Mucosa of descending colon (tissue), 3 donors: ENCODE results near the gene CPNE5. TPM values are rescaled to one million over a fixed set of nuclear protein-coding genes. Genes with fewer than 3 reads are reported as not detected.
A peak's percentile ranks its signal among the peaks of the same experiment; 100 is the strongest.

Experiments
- ATAC-seq: fragments of 200-7000 bp; cut with Tn5 transposase; one replicate; pipeline ENCODE4 v1.9.1; 2020; ENCODE audit warnings: mild to moderate bottlenecking, moderate library complexity
- DNase-seq, 3 donors: peaks; one replicate each; pipeline ENCODE4 v3.0.0-alpha.2; 2020
- H3K36me3 ChIP-seq: fragments of 200-600 bp; one replicate; pipeline ENCODE4 v1.8.0; 2021; ENCODE audit warnings: low read depth, mild to moderate bottlenecking
- H3K4me1 ChIP-seq: fragments of 200-600 bp; one replicate; pipeline ENCODE4 v1.8.0; 2021; ENCODE audit warnings: low read depth, mild to moderate bottlenecking
- H3K4me3 ChIP-seq: fragments of 200-600 bp; one replicate; pipeline ENCODE4 v1.8.0; 2021; ENCODE audit warnings: mild to moderate bottlenecking
- H3K9me3 ChIP-seq: fragments of 200-600 bp; one replicate; pipeline ENCODE4 v1.8.0; 2021; ENCODE audit warnings: mild to moderate bottlenecking
- intact Hi-C, 2 donors: fragments of 100-400 bp; cut with DNase I in 1 of 2; cut with micrococcal nuclease in 1 of 2; formaldehyde crosslinking; loops; one replicate each; pipeline versions ENCODE4 v1.11.0 to v1.11.1; 2022; cut with DNase I, micrococcal nuclease
- total RNA-seq, 3 donors: library from RNA; stranded (reverse); fragmentation: NEBNext Ultra II Directional in 2 of 3; extraction: Animal tissue kit (Norgen Biotek cat#: 25700) in 2 of 3; gene quantifications; one replicate each; pipeline versions ENCODE4 v1.2.1 to v1.2.4, GENCODE V29; 2021 to 2023
- TF ChIP-seq, protein P1 (sequence below): fragments of 200-600 bp; IDR thresholded peaks from one replicate; pipeline ENCODE4 v1.8.0; 2022; ENCODE audit warnings: antibody characterized with exemption, mild to moderate bottlenecking
- donor health status: DM: no; HTN: no; CAD: no; lungs with moderate emphysema.
- donor health status: DM: no; HTN: no; CAD: no.
- donor health status: DM: no; HTN: yes; CAD: no.

The CPNE5 gene
- total RNA-seq, 3 donors from 2014 or later: 4.7 to 15.2 (median 6.1) TPM

DNA sequence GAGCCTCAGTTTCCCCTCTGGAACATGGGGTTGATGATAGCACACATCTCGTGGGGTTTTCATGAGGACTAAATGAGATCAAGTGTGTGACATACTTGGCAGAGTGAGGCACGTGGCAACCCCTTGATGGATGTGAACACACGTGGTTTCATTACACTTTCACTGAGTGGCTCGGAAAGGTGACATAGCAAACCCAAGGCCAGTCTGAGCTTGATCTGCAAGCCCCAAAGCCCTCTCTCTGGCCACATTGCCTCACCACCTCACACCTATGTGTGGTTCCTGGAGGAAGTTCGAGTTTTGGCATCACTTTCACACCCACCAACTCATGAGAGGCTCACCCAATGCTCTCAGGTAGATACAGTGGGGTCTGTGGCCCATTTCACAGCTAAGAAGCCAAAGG is 60.0 kb downstream of the CPNE5 start:
- intact Hi-C loops: loop anchor here in 1 of 2 donors (10.0 kb wide), 1 partner anchor 76 kb away; no protein-coding TSS in a partner anchor
- Histone ChIP-seq H3K4me1 (peaks cover 5% of the 10 kb centered on the region), H3K4me3 (no peak overlapping the region), H3K36me3 (no peaks in the 10 kb centered on the region), H3K9me3 (no peaks in the 10 kb centered on the region)
- TF ChIP-seq, protein P1, sequence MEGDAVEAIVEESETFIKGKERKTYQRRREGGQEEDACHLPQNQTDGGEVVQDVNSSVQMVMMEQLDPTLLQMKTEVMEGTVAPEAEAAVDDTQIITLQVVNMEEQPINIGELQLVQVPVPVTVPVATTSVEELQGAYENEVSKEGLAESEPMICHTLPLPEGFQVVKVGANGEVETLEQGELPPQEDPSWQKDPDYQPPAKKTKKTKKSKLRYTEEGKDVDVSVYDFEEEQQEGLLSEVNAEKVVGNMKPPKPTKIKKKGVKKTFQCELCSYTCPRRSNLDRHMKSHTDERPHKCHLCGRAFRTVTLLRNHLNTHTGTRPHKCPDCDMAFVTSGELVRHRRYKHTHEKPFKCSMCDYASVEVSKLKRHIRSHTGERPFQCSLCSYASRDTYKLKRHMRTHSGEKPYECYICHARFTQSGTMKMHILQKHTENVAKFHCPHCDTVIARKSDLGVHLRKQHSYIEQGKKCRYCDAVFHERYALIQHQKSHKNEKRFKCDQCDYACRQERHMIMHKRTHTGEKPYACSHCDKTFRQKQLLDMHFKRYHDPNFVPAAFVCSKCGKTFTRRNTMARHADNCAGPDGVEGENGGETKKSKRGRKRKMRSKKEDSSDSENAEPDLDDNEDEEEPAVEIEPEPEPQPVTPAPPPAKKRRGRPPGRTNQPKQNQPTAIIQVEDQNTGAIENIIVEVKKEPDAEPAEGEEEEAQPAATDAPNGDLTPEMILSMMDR: no peak
- DNase-seq: no peak
- ATAC-seq: no peak

DNA sequence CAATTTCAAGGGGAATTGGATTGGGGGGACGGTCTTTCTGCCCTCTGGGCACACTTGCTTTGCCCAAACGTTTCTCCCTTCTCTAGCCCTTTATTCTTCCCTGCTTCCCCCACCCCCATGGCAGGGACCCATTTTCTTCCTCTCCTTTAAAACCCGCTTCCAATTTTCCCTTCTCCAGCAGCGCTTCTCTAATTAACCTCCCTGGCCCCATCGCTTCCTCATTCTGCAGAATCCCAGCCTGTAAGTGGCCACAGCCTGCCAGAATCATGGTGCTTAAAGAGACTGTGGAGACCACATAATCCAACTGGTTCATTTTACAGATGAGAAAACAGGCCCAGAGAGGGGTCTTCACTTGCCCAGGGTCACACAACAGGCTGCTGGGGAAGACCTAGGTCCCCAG is 61.4 kb downstream of the CPNE5 start:
- Histone ChIP-seq H3K4me1 (peaks cover 5% of the 10 kb centered on the region), H3K9me3 (no peaks in the 10 kb centered on the region), H3K4me3 (no peak overlapping the region), H3K36me3 (no peaks in the 10 kb centered on the region)
- no peak for DNase-seq
- TF ChIP-seq, protein P1: no peak
- no peak for ATAC-seq
- intact Hi-C loops: loop anchor here in 1 of 2 donors (10.0 kb wide), 1 partner anchor 77 kb away; no protein-coding TSS in a partner anchor

DNA sequence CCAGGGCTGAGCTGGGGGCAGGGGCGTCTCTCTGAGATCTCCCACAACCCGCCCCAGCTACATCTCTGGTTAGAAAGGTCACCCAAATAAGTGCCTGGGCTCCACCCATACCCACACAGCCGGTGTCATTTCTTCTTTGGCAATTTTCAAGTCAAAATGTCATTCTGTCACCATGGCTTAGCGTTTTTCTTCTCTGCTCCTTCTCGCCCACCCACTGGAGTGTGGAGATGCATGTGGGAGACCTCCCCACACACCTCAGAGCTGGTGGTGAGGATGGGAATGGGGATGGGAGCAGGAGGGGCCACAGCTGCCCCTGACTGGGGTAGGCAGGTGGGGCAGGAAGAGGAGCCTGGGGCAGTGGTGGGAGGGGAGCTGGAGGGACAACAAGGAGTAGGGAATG is 63.1 kb downstream of the CPNE5 start:
- H3K9me3 ChIP-seq: no peaks in the 10 kb centered on the region
- DNase-seq (no peak), ATAC-seq (no peak)
- peaks cover 5% of the 10 kb centered on the region for H3K4me1 ChIP-seq
- H3K36me3 ChIP-seq: no peaks in the 10 kb centered on the region
- TF ChIP-seq, protein P1: no peak
- intact Hi-C loops: loop anchor here in 1 of 2 donors (10.0 kb wide), 1 partner anchor 79 kb away; no protein-coding TSS in a partner anchor
- H3K4me3 ChIP-seq: no peak overlapping the region

DNA sequence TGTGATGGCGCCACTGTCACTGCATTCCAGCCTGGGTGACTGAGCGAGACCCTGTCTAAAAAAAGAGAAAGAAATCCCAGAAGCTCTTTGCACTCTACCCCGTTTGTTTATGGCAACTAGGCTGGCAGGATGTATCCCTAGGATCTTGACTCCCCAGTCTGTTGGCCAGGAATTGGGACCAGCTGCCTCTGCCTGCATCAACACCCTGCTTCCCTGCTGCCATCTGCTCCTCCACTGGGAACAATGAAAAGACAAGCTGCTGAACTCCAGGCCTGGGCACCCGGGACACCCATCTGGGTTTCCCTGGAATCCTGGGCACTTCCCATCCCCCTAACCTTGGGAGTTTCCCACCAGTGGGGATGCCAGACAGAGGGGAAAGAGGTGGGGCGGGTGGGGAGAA is 64.9 kb downstream of the CPNE5 start:
- TF ChIP-seq, protein P1: no peak
- ATAC-seq: no peak

DNA sequence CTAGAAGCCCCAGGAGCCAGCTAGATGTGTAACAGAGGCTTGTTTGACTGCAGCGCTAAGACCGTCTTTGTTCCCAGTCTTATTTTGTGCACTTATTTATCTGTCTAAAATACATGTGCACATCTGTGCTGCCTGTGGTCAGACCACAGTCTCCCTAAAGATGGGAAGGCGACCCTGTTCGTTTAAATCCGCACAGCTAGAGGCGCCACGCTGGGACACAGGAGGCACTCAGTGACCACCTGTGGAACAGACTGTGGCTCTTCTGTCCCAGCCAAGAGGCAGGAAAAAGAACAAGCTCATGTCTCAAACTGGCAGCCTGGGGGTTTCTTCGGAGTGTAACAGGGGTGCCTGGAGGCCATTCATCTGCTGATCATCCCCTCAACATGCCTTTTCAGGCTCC is 66.8 kb downstream of the CPNE5 start:
- DNase-seq (peak in 1 of 3 donors; percentile 1), ATAC-seq (no peak)
- no peak overlapping the region for H3K4me3 ChIP-seq
- H3K4me1 ChIP-seq: no peaks in the 10 kb centered on the region
- H3K36me3 ChIP-seq: no peaks in the 10 kb centered on the region
- no peaks in the 10 kb centered on the region for H3K9me3 ChIP-seq
- intact Hi-C loops: loop anchor here in 1 of 2 donors (10.0 kb wide), 1 partner anchor 82 kb away; no protein-coding TSS in a partner anchor
- TF ChIP-seq, protein P1: no peak

More for the DNA sequence above, 64.9 kb downstream of the CPNE5 start:
- Histone ChIP-seq H3K9me3 (no peaks in the 10 kb centered on the region), H3K4me1 (no peaks in the 10 kb centered on the region), H3K36me3 (no peaks in the 10 kb centered on the region), H3K4me3 (no peak overlapping the region)
- intact Hi-C loops: loop anchor here in 1 of 2 donors (10.0 kb wide), 1 partner anchor 80 kb away; no protein-coding TSS in a partner anchor
- peak in 1 of 3 donors; percentile 7 for DNase-seq
